ENCODE data around the gene CDK12. TPM values are rescaled to one million over a fixed set of nuclear protein-coding genes. Genes with fewer than 3 reads are reported as not detected.

CDK12 gene
- total RNA-seq, 1 experiment from 2014 or later: 30.4 TPM

DNA sequence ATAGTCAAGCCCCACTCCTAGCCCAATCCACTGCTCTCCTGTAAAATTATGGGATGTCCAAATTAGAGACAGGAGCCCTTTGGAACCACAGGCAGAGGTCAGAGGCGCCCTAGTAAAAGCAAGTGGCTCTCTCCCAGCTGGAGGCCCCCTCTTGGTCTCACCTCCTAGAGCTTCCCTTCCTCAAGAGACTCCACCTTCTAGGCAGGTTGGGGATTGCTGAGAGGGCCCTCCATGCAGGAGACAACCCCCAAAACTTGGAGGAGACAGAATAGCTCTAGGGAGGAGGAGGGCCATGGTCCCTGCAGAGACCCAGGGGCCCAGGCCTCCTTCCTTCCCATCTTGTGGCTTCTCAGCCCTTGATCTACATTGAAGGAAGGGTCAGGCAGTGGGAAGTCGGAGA is 117.0 kb downstream of the CDK12 start:
- Histone ChIP-seq H3K4me3 (ENCODE audit: low read length) (no peak overlapping the region), H3K9me3 (ENCODE audit: low read length) (no peaks in the 10 kb centered on the region), H3K79me2 (ENCODE audit: low read length) (no peaks in the 10 kb centered on the region), H3F3A (ENCODE audit: low read length, unreplicated experiment) (no peaks in the 10 kb centered on the region), H3K9ac (ENCODE audit: low read length) (no peak overlapping the region), H3K27ac (ENCODE audit: low read length) (no peak overlapping the region), H3K4me2 (ENCODE audit: low read length) (no peak overlapping the region), H3K9me2 (replicated peaks; ENCODE audit: low read length) (no peaks in the 10 kb centered on the region), H3K4me1 (ENCODE audit: insufficient read depth, low read length) (peaks cover 4% of the 10 kb centered on the region; the same call in 1 of the 2 replicates), H3K27me3 (ENCODE audit: low read length) (no peaks in the 10 kb centered on the region), H2AFZ (ENCODE audit: low read length) (no peak overlapping the region), H3K36me3 (ENCODE audit: low read depth, low read length) (no peaks in the 10 kb centered on the region), H4K20me1 (ENCODE audit: low read length) (no peaks in the 10 kb centered on the region)
- ChIA-PET POLR2A (ENCODE audit: unreplicated experiment) (no interaction called here), CTCF (no interaction called here)
- ATAC-seq (no peak), DNase-seq (no peak)
- no TSS peak for BruUV-seq (replicated peaks)
- intact Hi-C loops (cut with micrococcal nuclease): no loop called here
- TF ChIP-seq, protein P1, sequence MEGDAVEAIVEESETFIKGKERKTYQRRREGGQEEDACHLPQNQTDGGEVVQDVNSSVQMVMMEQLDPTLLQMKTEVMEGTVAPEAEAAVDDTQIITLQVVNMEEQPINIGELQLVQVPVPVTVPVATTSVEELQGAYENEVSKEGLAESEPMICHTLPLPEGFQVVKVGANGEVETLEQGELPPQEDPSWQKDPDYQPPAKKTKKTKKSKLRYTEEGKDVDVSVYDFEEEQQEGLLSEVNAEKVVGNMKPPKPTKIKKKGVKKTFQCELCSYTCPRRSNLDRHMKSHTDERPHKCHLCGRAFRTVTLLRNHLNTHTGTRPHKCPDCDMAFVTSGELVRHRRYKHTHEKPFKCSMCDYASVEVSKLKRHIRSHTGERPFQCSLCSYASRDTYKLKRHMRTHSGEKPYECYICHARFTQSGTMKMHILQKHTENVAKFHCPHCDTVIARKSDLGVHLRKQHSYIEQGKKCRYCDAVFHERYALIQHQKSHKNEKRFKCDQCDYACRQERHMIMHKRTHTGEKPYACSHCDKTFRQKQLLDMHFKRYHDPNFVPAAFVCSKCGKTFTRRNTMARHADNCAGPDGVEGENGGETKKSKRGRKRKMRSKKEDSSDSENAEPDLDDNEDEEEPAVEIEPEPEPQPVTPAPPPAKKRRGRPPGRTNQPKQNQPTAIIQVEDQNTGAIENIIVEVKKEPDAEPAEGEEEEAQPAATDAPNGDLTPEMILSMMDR (conservative IDR thresholded peaks at IDR 0.05; ENCODE audit: low read depth, low read length): no peak
- no peak for TF ChIP-seq EZH2 (IDR thresholded peaks at IDR 0.05; ENCODE audit: low read length, unreplicated experiment)
- no peak for TF ChIP-seq EZH2phosphoT487 (IDR thresholded peaks at IDR 0.05; ENCODE audit: borderline replicate concordance, low read length)

DNA sequence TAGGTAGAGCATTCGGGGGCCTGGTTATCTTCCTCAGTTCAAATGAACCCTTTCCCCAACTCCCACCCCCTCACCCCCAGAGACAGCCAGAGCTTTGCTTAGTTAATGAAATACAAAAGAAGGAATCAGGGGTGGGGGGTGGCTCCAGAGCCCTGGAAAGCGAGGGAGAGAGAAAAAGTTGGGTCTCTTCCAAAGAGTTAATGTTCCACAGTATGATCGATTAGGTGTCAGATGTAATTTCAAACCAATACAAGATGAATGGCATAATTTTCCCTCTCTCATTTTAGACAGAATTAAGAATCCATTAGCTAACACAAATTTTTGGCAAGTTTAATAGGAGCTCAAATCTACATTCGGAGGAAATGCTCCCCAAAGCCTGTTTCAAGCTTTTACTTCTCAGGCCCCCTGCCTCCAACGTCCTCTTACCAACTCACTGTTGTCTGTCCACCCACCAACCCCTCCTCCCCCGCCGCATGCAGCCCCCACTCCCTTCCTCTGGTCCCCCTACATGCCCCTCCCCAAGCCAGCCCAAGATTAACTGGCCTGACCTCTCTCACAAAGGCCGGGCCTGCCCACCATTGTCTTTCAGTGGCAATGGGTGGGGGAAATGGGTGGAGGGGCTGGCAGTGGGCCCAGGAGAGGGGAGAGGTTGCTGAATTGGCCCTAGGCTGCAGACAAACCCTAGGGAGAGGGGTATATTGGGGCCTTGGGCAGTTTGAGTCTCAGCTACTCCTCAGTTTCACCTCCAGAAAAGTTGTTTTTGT is 118.2 kb downstream of the CDK12 start:
- Histone ChIP-seq H3K9me3 (ENCODE audit: low read length) (no peaks in the 10 kb centered on the region), H3K9ac (ENCODE audit: low read length) (no peak overlapping the region), H4K20me1 (ENCODE audit: low read length) (no peaks in the 10 kb centered on the region), H2AFZ (ENCODE audit: low read length) (no peak overlapping the region), H3K27me3 (ENCODE audit: low read length) (no peaks in the 10 kb centered on the region), H3K9me2 (replicated peaks; ENCODE audit: low read length) (no peaks in the 10 kb centered on the region), H3K79me2 (ENCODE audit: low read length) (no peaks in the 10 kb centered on the region), H3K4me2 (ENCODE audit: low read length) (no peak overlapping the region), H3K4me3 (ENCODE audit: low read length) (no peak overlapping the region), H3F3A (ENCODE audit: low read length, unreplicated experiment) (no peaks in the 10 kb centered on the region), H3K27ac (ENCODE audit: low read length) (no peak overlapping the region), H3K4me1 (ENCODE audit: insufficient read depth, low read length) (no peaks in the 10 kb centered on the region), H3K36me3 (ENCODE audit: low read depth, low read length) (no peaks in the 10 kb centered on the region)
- TF ChIP-seq, protein P1 (conservative IDR thresholded peaks at IDR 0.05; ENCODE audit: low read depth, low read length): no peak
- no peak for TF ChIP-seq EZH2 (IDR thresholded peaks at IDR 0.05; ENCODE audit: low read length, unreplicated experiment)
- TF ChIP-seq EZH2phosphoT487 (IDR thresholded peaks at IDR 0.05; ENCODE audit: borderline replicate concordance, low read length): no peak
- ChIA-PET CTCF (no interaction called here), POLR2A (ENCODE audit: unreplicated experiment) (no interaction called here)
- ATAC-seq (no peak), DNase-seq (no peak)
- intact Hi-C loops (cut with micrococcal nuclease): no loop called here
- BruUV-seq (replicated peaks): no TSS peak

DNA sequence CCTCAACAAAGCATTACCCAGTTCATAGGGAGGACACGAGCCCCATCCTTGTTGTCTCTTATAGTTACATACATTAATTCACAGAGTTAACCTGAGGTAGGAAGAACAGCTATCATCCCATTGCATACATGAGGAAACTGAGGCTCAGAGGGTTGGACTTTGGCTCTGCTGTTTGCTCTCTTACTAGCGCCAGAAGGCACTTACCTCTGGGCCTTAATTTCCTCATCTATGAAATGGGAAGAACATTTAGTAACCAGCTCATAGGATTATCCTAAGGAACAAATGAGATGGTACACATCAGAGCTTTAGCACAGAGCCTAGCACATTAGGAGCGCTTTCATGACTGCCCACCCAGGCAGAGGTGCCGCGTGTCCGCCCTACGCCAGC is 118.8 kb downstream of the CDK12 start:
- Histone ChIP-seq H3K9me2 (replicated peaks; ENCODE audit: low read length) (no peaks in the 10 kb centered on the region), H3K27me3 (ENCODE audit: low read length) (no peaks in the 10 kb centered on the region), H4K20me1 (ENCODE audit: low read length) (no peaks in the 10 kb centered on the region), H3K9me3 (ENCODE audit: low read length) (no peaks in the 10 kb centered on the region), H2AFZ (ENCODE audit: low read length) (no peak overlapping the region), H3K4me3 (ENCODE audit: low read length) (no peak overlapping the region), H3K79me2 (ENCODE audit: low read length) (no peaks in the 10 kb centered on the region), H3K27ac (ENCODE audit: low read length) (no peak overlapping the region), H3F3A (ENCODE audit: low read length, unreplicated experiment) (no peaks in the 10 kb centered on the region), H3K4me1 (ENCODE audit: insufficient read depth, low read length) (no peaks in the 10 kb centered on the region), H3K4me2 (ENCODE audit: low read length) (no peak overlapping the region), H3K36me3 (ENCODE audit: low read depth, low read length) (no peaks in the 10 kb centered on the region), H3K9ac (ENCODE audit: low read length) (no peak overlapping the region)
- POLR2A ChIA-PET (ENCODE audit: unreplicated experiment): no interaction called here
- BruUV-seq (replicated peaks): no TSS peak
- no peak for DNase-seq
- no peak for TF ChIP-seq EZH2phosphoT487 (IDR thresholded peaks at IDR 0.05; ENCODE audit: borderline replicate concordance, low read length)
- TF ChIP-seq EZH2 (IDR thresholded peaks at IDR 0.05; ENCODE audit: low read length, unreplicated experiment): no peak
- TF ChIP-seq, protein P1 (conservative IDR thresholded peaks at IDR 0.05; ENCODE audit: low read depth, low read length): no peak
- CTCF ChIA-PET: no interaction called here
- intact Hi-C loops (cut with micrococcal nuclease): no loop called here
- ATAC-seq: no peak

Data from PC-3 (cell line).